ENCODE measurements around the gene CSTF3. TPM values are rescaled to one million over a fixed set of nuclear protein-coding genes. Genes with fewer than 3 reads are reported as not detected.
"Not testable (repeated sequence)": the region's sequence is repeated elsewhere in the genome, so short reads cannot be mapped to it uniquely, and the experiment has no call there.

CSTF3 gene
- total and polyA plus RNA-seq, 4 donors: 11.4 to 21.1 (median 18.6) TPM

- H3K27me3 ChIP-seq (ENCODE audit: control insufficient read depth in 1 of 2, insufficient read depth in 2 of 2, low read length in 1 of 2): no peaks in the 10 kb centered on the region
- H3K4me3 ChIP-seq (ENCODE audit: low read length in 2 of 2): no peak overlapping the region
- DNase-seq (peak in 1 of 2 donors; percentile 60), ATAC-seq (ENCODE audit: low FRiP score) (no peak)
- no peaks in the 10 kb centered on the region for H3K4me1 ChIP-seq (ENCODE audit: control insufficient read depth in 1 of 2, insufficient read depth in 2 of 2, low read length in 2 of 2)
- H3K27ac ChIP-seq (ENCODE audit: low read depth in 1 of 2, low read length in 2 of 2): no peak overlapping the region
- WGBS, 2 donors: 57 to 61% methylated on average over 8 of the region's 8 CpGs
- H3K9me3 ChIP-seq (ENCODE audit: control insufficient read depth, low read length): no peaks in the 10 kb centered on the region
- no peaks in the 10 kb centered on the region for H3K36me3 ChIP-seq (ENCODE audit: control insufficient read depth in 1 of 2, insufficient read depth in 2 of 2, low read length in 1 of 2)
- intact Hi-C loops (cut with DNase I): no loop called here
Observed at GRCh38 chr11:33187998-33188722, 26.9 kb upstream of the CSTF3 start.

- DNase-seq (no peak), ATAC-seq (ENCODE audit: low FRiP score) (no peak)
- Histone ChIP-seq H3K4me3 (ENCODE audit: low read length in 2 of 2) (no peak overlapping the region), H3K27ac (ENCODE audit: low read depth in 1 of 2, low read length in 2 of 2) (no peak overlapping the region), H3K9me3 (ENCODE audit: control insufficient read depth, low read length) (no peaks in the 10 kb centered on the region), H3K4me1 (ENCODE audit: control insufficient read depth in 1 of 2, insufficient read depth in 2 of 2, low read length in 2 of 2) (no peaks in the 10 kb centered on the region), H3K27me3 (ENCODE audit: control insufficient read depth in 1 of 2, insufficient read depth in 2 of 2, low read length in 1 of 2) (no peaks in the 10 kb centered on the region), H3K36me3 (ENCODE audit: control insufficient read depth in 1 of 2, insufficient read depth in 2 of 2, low read length in 1 of 2) (no peaks in the 10 kb centered on the region)
- WGBS, 2 donors: 89 to 91% methylated on average over 1 of the region's 1 CpG
- intact Hi-C loops (cut with DNase I): no loop called here
Observed at GRCh38 chr11:33185756-33186155, 24.5 kb upstream of the CSTF3 start.

- no peaks in the 10 kb centered on the region for H3K4me1 ChIP-seq (ENCODE audit: control insufficient read depth in 1 of 2, insufficient read depth in 2 of 2, low read length in 2 of 2)
- H3K36me3 ChIP-seq (ENCODE audit: control insufficient read depth in 1 of 2, insufficient read depth in 2 of 2, low read length in 1 of 2): no peaks in the 10 kb centered on the region
- no peak overlapping the region for H3K4me3 ChIP-seq (ENCODE audit: low read length in 2 of 2)
- ATAC-seq (ENCODE audit: low FRiP score) (no peak), DNase-seq (no peak)
- intact Hi-C loops (cut with DNase I): no loop called here
- H3K9me3 ChIP-seq (ENCODE audit: control insufficient read depth, low read length): no peaks in the 10 kb centered on the region
- no peak overlapping the region for H3K27ac ChIP-seq (ENCODE audit: low read depth in 1 of 2, low read length in 2 of 2)
- H3K27me3 ChIP-seq (ENCODE audit: control insufficient read depth in 1 of 2, insufficient read depth in 2 of 2, low read length in 1 of 2): no peaks in the 10 kb centered on the region
- 42 to 56% methylated on average over 3 of the region's 3 CpGs for WGBS, 2 donors
Observed at GRCh38 chr11:33182246-33182878, 21.1 kb upstream of the CSTF3 start.

DNA sequence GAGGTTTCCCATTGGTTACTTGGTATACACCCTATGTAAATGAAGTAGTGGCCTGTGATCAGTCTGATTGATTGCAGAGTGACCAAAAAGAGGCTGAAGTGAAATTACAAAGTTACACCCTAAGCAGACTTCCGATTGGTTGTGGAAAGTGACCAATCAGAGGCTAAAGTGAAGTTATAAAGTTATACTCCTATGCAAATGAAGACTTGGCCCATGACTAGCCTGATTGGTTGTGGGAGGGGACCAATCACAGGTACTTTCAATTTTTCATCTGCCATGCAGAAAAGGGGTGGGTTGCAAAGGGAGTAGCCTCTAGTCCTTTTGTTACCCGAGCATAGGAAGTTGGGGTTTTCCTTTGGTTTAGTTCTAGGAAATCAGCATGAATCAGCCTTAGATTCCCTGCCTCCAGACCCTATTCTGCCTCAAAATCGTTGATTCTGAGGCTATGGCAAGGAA, 18.1 kb upstream of the CSTF3 start:
- 77 to 79% methylated on average over 3 of the region's 3 CpGs for whole genome bisulfite sequencing, 2 donors
- H3K27ac ChIP-seq (ENCODE audit: low read depth in 1 of 2, low read length in 2 of 2): no peak overlapping the region
- intact Hi-C loops (cut with DNase I): no loop called here

GRCh38 chr11:33178443-33179180, 17.3 kb upstream of the CSTF3 start:
- intact Hi-C loops (cut with DNase I): no loop called here
- DNase-seq (no peak), ATAC-seq (ENCODE audit: low FRiP score) (no peak)
- WGBS, 2 donors: 26 to 30% methylated on average over 5 of the region's 5 CpGs
- Histone ChIP-seq H3K27me3 (ENCODE audit: control insufficient read depth in 1 of 2, insufficient read depth in 2 of 2, low read length in 1 of 2) (no peaks in the 10 kb centered on the region), H3K4me1 (ENCODE audit: control insufficient read depth in 1 of 2, insufficient read depth in 2 of 2, low read length in 2 of 2) (no peaks in the 10 kb centered on the region), H3K27ac (ENCODE audit: low read depth in 1 of 2, low read length in 2 of 2) (no peak overlapping the region), H3K4me3 (ENCODE audit: low read length in 2 of 2) (no peak overlapping the region), H3K36me3 (ENCODE audit: control insufficient read depth in 1 of 2, insufficient read depth in 2 of 2, low read length in 1 of 2) (no peaks in the 10 kb centered on the region), H3K9me3 (ENCODE audit: control insufficient read depth, low read length) (no peaks in the 10 kb centered on the region)

More for the DNA sequence above, 18.1 kb upstream of the CSTF3 start:
- Histone ChIP-seq H3K27me3 (ENCODE audit: control insufficient read depth in 1 of 2, insufficient read depth in 2 of 2, low read length in 1 of 2) (no peaks in the 10 kb centered on the region), H3K4me3 (ENCODE audit: low read length in 2 of 2) (no peak overlapping the region), H3K4me1 (ENCODE audit: control insufficient read depth in 1 of 2, insufficient read depth in 2 of 2, low read length in 2 of 2) (no peaks in the 10 kb centered on the region), H3K36me3 (ENCODE audit: control insufficient read depth in 1 of 2, insufficient read depth in 2 of 2, low read length in 1 of 2) (no peaks in the 10 kb centered on the region), H3K9me3 (ENCODE audit: control insufficient read depth, low read length) (no peaks in the 10 kb centered on the region)
- no peak for DNase-seq
- ATAC-seq (ENCODE audit: low FRiP score): no peak

DNA sequence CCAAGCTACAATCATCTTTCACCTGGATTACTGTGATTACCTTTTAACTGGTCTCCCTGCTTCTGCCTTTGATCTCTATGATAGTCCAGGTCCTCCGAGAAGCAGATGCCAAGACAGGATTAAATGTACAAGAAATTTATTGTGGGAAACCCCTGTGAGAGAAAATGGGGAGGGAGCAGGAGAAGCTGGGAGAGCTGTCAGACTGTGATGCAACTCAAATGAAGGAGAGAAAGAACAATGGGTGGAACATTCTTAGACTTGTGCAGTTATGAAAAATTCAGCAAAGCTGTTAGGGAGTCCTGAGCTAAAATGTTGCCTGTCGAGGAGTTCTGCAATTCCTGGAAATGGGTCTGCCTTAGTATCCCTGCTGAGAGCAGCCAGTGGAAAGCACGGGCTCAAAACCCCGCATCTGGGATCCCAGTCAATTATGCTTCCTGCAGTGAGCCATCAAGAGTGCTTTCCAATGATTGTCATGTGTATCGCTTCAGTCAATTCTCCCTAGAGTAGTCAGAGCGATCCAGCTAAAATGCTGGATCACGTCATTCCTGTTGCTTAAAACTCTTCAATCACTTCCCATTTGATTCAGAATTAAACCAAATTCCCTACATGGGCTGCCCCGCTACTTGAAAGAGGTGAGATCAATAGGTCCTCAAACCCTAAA, 16.5 kb upstream of the CSTF3 start:
- Histone ChIP-seq H3K4me3 (ENCODE audit: low read length in 2 of 2) (no peak overlapping the region), H3K36me3 (ENCODE audit: control insufficient read depth in 1 of 2, insufficient read depth in 2 of 2, low read length in 1 of 2) (no peaks in the 10 kb centered on the region), H3K9me3 (ENCODE audit: control insufficient read depth, low read length) (no peaks in the 10 kb centered on the region), H3K27ac (ENCODE audit: low read depth in 1 of 2, low read length in 2 of 2) (no peak overlapping the region), H3K4me1 (ENCODE audit: control insufficient read depth in 1 of 2, insufficient read depth in 2 of 2, low read length in 2 of 2) (no peaks in the 10 kb centered on the region), H3K27me3 (ENCODE audit: control insufficient read depth in 1 of 2, insufficient read depth in 2 of 2, low read length in 1 of 2) (no peaks in the 10 kb centered on the region)
- no peak for ATAC-seq (ENCODE audit: low FRiP score)
- DNase-seq: no peak
- intact Hi-C loops (cut with DNase I): no loop called here
- WGBS, 2 donors: 90 to 91% methylated on average over 8 of the region's 8 CpGs

DNA sequence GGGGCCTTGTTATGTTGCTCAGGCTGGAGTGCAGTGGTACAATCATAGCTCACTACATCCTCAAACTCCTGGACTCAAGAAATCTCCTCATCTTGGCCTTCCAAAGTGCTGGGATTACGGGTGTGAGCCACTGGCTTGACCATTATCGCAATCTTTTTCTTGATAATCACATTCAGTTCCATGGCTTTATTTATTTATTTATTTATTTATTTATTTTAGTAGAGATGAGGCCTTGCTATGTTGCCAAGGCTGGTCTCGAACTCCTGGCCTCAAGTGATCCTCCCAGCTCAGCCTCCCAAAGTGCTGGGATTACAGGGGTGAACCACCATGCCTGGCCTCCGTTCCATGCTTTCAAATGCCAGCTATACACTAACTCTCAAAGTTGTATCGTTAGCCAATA, 15.5 kb upstream of the CSTF3 start:
- WGBS, 2 donors: 96 to 97% methylated on average over 5 of the region's 5 CpGs
- H3K27ac ChIP-seq (ENCODE audit: low read depth in 1 of 2, low read length in 2 of 2); H3K27me3 ChIP-seq (ENCODE audit: control insufficient read depth in 1 of 2, insufficient read depth in 2 of 2, low read length in 1 of 2); H3K4me3 ChIP-seq (ENCODE audit: low read length in 2 of 2); intact Hi-C loops (cut with DNase I); ATAC-seq (ENCODE audit: low FRiP score); H3K4me1 ChIP-seq (ENCODE audit: control insufficient read depth in 1 of 2, insufficient read depth in 2 of 2, low read length in 2 of 2); H3K36me3 ChIP-seq (ENCODE audit: control insufficient read depth in 1 of 2, insufficient read depth in 2 of 2, low read length in 1 of 2); H3K9me3 ChIP-seq (ENCODE audit: control insufficient read depth, low read length); DNase-seq: not testable (repeated sequence)

DNA sequence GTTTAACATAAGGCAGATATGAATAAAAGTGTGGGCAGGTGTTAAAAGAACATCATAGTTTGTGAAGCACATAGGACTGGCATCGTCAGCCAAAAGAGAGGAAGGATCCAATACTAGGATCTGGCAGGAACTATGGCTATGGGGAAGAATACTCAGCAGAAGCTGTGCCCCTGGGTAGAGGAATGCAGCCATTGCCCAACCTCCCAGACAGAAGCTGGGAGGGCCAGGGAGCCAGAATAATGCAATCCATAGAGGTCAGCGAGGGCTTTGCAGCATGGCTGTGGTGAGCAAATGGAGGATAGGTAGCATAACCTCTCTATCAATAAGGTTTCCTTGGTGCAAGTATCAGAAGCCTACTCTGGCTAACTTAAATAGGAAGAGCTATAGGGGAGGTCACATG, 11.7 kb upstream of the CSTF3 start:
- H3K27ac ChIP-seq (ENCODE audit: low read depth in 1 of 2, low read length in 2 of 2): no peak overlapping the region
- H3K27me3 ChIP-seq (ENCODE audit: control insufficient read depth in 1 of 2, insufficient read depth in 2 of 2, low read length in 1 of 2): peaks cover 0 to 1% of the 10 kb centered on the region in 2 donors
- intact Hi-C loops (cut with DNase I): no loop called here
- DNase-seq (no peak), ATAC-seq (ENCODE audit: low FRiP score) (no peak)
- no peak overlapping the region for H3K4me3 ChIP-seq (ENCODE audit: low read length in 2 of 2)
- H3K36me3 ChIP-seq (ENCODE audit: control insufficient read depth in 1 of 2, insufficient read depth in 2 of 2, low read length in 1 of 2): no peaks in the 10 kb centered on the region
- WGBS, 2 donors: 71 to 77% methylated on average over 2 of the region's 2 CpGs
- no peaks in the 10 kb centered on the region for H3K9me3 ChIP-seq (ENCODE audit: control insufficient read depth, low read length)
- H3K4me1 ChIP-seq (ENCODE audit: control insufficient read depth in 1 of 2, insufficient read depth in 2 of 2, low read length in 2 of 2): no peaks in the 10 kb centered on the region

Measured in aorta (tissue), 5 donors.